Thyroid gland (tissue), 4 donors: Measurements from ENCODE around the gene CEP85.

Experiments
- CTCF ChIP-seq, 6 experiments: fragments of 200-600 bp in 3 of 6; fragments of 450-650 bp in 3 of 6; sonication (generic) in 3 of 6; IDR thresholded peaks; one replicate each; pipeline ENCODE4 v1.5.1; 2016 to 2019; ENCODE audit warnings: antibody characterized with exemption in 6 of 6, mild to moderate bottlenecking in 2 of 6, inconsistent platforms in 1 of 6, moderate library complexity in 1 of 6
- POLR2A ChIP-seq, 2 donors: fragments of 450-650 bp; IDR thresholded peaks; one replicate each; pipeline ENCODE4 v1.6.1; 2017; ENCODE audit warnings: antibody characterized with exemption in 2 of 2, mild to moderate bottlenecking in 2 of 2, moderate library complexity in 1 of 2

GRCh38 chr1:26259578-26259977 is 25.6 kb downstream of the CEP85 start:
- no peak for TF ChIP-seq POLR2A (IDR thresholded peaks at IDR 0.05)
- no peak for TF ChIP-seq CTCF (IDR thresholded peaks at IDR 0.05)
